ENCODE measurements around the gene SMAGP.
"Not testable (repeated sequence)": the region's sequence is repeated elsewhere in the genome, so short reads cannot be mapped to it uniquely, and the experiment has no call there.

Gene SMAGP

DNA sequence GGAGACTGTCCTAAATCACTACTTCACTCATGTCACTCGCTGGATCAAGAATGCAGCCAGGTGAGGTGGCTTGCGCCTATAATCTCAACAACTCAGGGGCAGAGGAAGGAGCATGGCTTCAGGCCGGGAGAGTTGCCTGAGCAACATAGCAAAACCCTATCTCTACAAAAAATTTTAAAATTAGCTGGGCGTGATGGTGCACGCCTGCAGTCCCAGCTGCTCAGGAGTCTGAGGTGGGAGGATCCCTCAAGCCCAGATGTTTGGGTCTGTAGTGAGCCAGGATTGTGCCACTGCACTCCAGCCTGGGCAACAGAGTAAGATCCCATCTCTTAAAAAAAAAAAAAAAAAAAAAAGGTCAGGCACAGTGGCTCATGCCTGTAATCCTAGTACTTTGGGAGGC is 5.9 kb downstream of the SMAGP start:
- DNase-seq (ENCODE audit: low read depth, low spot score) = no peak

DNA sequence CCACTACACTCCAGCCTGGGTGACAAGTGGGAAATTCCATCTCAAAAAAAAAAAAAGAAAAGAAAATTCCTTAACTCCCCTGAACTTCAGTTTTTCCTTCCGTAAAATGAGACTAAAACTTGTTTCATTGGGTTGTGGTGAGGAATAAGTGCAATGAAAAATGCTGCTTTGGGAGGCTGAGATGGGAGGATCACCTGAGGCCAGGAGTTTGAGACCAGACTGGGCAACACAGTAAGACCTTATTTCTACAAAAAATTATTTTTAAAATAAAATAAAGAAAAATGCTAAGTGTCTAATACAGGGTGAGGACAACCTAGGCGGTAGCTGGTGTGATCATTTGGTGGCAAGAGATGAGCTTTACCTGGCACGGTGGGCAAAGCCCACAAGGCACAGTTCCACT is 6.9 kb downstream of the SMAGP start:
- no peak for DNase-seq (ENCODE audit: low read depth, low spot score)

DNA sequence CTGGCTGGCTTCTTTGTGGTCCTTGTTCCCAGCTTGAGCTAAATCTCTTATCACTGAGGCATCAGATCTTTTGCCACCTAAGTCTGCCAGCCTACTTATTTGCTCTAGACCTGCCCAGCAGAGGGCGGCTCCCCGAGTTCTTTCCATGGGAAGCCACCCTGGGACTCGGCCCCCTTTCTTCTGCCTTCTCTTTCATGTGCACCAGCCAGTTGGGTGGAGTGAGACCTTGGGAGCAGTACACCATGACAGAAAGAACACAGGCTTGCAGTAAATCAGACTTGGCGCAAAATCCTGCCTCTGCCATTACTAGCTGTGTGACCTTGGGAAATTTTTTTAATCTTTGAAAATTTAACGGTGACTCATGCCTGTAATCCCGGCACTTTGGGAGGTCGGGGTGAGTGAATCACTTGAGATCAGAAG is 7.4 kb downstream of the SMAGP start:
- peak; percentile 24 for DNase-seq (ENCODE audit: low read depth, low spot score)

DNA sequence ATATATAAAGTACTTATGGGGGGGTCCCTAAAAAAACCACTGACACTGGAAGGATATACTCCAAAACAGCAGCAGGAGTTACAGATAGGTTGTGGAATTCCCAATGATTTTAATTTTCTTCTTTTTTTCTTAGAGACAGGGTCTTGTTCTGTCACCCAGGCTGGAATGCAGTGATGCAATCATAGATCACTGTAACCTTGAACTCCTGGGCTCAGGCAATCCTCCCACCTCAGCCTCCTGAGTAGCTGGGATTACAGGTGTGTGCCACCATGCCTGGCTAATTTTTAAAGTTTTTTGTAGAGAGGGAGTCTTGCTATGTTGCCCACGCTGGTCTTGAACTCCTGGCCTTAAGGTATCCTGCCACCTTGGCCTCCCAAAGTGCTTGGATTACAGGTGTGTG is 10.6 kb downstream of the SMAGP start:
- DNase-seq (ENCODE audit: low read depth, low spot score) = not testable (repeated sequence)

DNA sequence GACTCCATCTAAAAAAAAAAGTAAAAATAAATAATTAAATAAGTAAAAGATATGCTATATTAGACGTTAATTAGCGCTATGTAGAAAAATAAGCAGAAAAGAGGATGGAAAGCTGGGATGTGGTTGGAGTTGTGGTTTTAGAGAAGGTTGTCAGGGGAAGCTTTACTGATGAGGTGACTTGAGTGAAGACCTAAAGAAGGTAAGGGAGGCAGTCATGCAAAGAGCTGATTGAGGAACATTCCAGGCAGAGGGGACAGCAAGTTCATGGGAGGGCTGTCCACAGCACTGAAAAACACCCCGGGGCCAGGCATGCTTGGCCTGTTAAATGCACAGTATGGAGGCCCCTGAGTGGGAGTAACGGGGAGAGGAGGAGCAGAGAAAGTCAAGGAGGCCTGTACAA is 15.7 kb downstream of the SMAGP start:
- no peak for DNase-seq (ENCODE audit: low read depth, low spot score)

DNA sequence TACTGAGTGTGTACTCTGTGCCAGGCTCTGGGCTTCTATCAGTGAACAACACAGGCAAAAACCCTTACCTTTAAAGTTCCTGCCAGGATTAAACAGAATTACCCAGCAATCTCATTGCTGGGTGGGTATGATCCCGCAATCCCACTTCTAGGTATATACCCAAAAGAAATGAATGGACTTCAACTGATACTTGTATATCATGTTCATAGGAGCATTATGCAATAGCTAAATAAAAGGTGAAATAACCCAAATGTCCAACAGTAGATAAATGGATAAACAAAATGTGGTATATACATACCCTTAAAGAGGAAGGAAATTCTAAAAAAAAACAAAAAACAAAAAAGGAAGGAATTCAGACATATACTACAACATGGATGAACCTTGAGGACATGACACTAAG is 16.9 kb downstream of the SMAGP start:
- DNase-seq (ENCODE audit: low read depth, low spot score) = no peak

DNA sequence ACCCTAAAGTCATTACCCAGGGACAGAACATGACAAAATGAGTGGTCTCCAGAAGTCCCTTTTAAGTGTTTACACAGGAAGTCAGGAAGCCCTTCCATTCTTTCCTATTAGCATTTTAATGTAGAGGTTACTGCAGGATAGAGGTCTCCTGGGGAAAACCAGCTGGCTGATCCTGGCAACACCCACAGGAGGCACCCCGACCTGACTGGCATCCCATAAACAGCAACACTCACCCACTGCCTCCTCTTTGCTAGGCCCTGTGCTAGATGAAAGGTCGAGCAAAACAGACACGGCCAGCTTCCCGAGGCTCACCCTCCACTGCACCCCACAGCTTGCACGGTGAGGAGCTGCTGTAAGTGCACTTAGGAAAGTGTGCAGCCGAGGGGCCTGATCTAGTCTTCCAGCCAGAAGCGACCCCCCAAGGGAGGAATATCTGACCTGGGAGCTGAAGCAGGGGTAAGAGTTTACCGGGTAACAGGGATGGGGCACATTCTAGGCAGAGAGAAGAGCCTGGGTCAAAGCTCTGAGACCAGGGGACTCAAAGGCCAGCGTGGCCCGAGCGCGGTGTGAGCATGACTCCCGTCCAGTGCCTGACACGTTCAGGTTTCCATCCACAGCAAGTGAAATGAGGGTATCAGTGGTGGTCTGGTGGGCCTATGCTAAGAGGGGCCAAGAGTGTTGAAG is 22.6 kb downstream of the SMAGP start:
- no peak for DNase-seq (ENCODE audit: low read depth, low spot score)

DNA sequence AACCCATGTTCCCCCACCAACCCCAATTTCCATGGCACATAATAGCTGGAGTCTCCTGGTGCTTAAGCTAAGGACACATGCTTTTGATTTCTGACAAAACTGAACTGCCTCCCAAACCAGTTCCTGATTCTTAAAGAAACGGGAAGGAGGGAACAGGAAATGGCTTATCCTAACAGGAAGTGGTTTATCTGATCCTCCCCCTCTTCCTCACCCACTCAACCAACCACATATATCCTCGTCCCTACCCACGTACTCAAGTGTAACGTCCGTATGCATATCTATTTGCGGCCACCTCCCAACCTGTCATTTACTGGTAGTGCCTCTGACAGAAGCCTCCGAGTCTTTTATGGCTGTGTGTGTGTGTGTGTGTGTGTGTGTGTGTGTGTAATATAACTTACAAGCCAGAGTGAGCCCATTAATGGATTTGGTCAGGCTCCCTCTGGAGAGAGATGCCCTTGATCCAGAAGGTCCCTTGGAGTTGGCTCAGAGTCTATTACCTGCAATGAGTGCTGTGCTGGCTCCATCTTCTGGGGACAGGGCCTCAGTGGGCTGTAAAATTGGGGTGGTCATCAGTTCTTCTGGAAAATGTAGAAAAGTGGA is 23.9 kb downstream of the SMAGP start:
- DNase-seq (ENCODE audit: low read depth, low spot score) = no peak

DNA sequence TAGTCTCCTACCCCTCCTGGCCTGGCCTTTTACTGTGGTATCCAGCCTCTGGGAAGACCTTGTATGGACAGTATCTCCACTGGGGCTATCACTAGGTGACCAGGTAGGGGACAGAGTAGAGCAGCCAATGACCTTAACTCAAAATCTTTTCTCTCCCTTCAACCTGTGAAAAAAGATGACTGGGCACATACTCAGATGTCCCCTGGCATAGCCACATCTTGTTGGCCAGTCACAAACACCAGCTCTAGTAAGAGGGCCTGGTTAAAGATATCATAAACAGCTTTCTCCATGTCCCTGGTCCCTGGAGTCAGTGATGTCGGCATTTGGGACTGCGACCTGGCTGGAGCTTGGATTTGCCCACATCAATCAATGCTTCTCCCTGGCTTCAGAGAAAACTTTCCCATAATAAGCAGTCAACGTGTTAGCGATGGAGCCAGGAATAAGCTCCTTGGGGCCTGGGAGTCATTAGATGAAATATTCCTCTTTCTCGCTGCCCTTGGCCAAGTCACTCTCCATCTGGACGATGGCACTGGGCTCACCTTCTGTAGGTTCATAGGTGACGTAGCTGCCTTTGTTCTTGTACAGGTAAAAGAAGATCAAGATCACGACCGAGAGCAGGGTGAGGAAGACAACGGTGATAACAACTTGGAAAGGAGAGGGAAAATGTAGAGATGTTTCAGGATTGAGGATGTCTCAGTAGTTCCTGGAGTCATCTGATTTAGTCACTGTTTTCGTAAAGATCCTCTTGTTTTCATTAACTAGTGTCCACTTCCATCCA is 24.6 kb downstream of the SMAGP start:
- DNase-seq (ENCODE audit: low read depth, low spot score) = no peak

DNA sequence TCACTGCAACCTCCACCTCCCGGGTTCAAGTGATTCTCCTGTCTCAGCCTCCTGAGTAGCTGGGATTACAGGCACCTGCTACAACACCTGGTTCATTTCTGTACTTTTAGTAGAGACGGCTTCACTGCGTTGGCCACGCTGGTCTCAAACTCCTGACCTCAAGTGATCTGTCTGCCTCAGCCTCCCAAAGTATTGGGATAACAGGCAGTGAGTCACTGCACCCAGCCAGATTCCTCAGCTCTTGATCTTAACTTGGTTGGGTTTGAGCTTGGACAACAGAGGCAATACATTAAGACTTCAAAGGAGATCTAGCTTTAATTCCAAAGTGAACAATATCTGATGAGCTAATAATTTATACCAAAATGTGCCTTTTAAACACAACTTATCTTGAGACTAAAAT is 25.9 kb downstream of the SMAGP start:
- DNase-seq (ENCODE audit: low read depth, low spot score) = no peak

DNA sequence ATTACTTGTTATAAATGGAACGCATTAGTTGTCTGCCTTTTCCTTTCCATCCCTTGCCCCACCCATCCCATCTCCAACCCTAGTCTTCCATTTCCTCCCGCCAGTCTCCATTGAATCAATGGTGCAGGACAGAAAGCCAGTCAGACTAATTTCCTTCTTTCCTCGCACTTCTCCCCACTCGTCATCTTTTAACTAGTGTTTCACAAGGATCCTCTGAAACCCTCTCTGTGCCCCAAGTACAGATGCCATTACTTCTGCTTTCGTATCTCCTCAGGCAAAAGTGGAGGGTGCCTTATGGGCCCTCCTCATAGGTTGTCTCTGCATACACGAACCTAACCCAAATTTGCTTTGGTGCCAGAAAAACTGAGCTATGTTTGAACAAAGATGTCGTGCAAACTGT is 27.3 kb downstream of the SMAGP start:
- DNase-seq (ENCODE audit: low read depth, low spot score) = no peak

DNA sequence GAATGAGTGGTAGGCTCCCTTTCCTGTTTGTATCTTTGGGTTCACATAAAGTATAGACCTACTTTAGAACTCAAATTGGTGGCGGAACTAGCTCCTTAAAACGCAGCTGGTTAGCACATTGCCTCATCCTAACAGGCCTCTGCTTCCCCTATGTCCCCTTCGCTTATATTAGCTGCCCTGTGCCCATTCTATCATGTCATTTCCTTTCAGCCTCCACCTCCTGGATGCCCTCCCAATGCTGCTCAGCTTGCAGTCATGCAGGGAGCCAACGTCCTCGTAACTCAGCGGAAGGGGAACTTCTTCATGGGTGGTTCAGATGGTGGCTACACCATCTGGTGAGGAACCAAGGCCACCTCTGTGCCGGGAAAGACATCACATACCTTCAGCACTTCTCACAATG is 28.1 kb downstream of the SMAGP start:
- no peak for DNase-seq (ENCODE audit: low read depth, low spot score)

DNA sequence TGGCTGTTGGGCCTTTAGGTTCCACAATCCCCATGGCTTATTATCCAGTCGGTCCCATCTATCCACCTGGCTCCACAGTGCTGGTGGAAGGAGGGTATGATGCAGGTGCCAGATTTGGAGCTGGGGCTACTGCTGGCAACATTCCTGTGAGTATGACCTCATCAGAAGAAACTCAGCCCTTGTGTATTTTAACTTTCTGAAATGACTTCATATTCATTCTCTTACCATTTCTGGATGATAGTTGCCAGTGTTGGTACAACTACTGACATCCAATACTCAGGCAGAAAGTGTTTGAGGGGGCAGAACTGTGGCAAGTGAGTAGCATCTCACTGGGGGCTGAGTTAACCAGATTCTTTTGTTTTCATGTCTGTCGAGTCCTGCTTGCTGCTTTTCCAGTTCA is 29.2 kb downstream of the SMAGP start:
- DNase-seq (ENCODE audit: low read depth, low spot score) = no peak

DNA sequence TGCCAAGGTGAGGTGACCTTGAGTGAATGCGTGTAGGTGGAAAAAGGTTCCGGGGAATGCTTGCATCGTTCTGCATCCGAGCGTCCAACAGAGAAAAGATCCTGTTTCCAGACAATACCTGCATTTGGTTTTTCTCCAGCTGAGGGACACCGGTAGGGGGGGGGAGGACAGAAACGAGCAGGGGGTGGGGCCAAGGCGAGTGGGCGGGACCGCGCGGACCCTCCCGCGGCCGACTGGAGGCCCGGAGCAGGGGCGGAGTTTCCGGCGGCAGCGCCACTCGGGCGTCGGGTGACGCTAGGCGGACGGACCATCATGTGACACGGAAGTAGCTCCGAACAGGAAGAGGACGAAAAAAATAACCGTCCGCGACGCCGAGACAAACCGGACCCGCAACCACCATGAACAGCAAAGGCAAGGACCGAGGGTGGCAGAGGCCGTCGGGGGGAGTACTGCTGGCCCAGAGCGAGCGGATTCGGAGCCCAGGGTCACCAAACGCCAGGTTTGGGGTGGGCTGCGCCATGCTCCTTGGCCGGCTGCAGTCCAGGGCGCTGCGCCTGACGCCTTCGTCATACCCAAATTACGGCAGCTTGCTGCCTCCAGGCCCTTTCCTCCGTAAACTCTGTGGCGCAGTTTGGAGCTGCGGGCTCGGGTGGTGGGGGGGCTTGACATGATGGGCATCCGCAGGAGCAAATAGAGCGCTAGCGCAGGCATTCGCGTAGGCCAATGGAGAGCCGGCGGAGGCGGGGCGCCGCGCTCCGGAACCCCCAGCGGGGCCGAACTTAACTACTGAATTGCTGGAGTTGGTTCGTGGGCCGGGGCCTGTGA is 31.5 kb downstream of the SMAGP start, which contains the start of gene DAZAP2:
Gene DAZAP2, plus strand, starts transcription at position 317 of the 825 bp plus-strand sequence. Its CDS starts 82 bp downstream, at position 399.
- DNase-seq (ENCODE audit: low read depth, low spot score) = peak; percentile 98

DNA sequence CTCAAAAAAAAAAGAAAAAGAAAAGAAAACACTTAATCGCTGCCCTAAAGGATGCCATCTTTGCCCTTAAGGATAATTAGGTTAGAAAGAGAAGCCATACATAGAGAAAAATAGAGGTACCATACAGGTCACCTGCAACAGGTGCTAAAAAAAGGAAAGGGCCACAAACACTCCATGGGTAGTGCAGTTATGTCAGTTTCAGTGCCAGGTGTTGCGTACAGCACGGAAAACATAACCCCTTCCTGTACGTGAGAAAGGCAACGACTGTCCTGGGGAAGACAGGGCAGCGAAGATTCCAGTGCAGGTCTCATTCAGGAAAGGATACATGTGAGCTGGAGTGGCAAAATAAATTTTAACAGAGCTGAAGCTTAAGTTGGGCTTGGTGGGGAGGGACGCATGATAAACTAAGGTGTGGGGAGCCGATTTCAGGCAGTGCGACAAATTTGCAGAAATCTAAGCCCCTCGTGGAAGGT is 32.1 kb downstream of the SMAGP start:
- no peak for DNase-seq (ENCODE audit: low read depth, low spot score)

DNA sequence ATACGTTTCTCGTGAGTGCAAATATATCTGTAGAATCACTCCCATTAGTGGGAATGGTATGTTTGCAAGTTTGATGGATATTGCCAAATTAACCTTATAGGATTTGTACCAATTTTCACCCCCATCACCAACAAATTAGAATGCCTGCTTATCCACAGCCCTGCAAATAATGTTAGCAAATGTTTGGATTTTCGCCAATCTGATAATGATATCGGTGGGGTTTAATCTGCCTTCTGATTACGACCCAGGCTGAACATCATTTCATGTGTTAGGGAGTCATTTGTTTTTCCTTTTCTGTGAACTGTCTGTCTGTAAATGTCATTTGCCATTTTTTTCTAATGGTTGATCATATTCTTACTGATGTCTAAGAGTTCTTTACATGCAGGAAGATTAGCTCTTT is 35.7 kb downstream of the SMAGP start:
- DNase-seq (ENCODE audit: low read depth, low spot score) = no peak

DNA sequence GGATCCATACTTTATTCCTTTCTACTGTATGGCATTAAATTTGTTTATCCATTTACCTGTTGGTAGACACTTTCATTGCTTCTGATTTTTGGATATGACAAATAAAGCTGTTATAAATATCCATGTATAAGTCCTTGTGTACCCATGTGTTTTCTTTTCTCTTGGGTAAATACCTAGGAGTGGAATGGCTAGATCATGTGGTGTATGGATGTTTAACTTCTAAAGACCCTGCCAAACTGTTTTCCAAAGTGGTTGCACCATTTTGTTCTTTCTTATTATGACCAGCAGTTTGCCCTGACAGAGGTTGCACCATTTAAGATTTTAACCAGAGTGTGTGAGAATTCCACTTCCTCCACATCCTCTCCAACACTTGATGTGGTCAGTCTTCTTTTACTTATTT is 37.6 kb downstream of the SMAGP start:
- no peak for DNase-seq (ENCODE audit: low read depth, low spot score)

DNA sequence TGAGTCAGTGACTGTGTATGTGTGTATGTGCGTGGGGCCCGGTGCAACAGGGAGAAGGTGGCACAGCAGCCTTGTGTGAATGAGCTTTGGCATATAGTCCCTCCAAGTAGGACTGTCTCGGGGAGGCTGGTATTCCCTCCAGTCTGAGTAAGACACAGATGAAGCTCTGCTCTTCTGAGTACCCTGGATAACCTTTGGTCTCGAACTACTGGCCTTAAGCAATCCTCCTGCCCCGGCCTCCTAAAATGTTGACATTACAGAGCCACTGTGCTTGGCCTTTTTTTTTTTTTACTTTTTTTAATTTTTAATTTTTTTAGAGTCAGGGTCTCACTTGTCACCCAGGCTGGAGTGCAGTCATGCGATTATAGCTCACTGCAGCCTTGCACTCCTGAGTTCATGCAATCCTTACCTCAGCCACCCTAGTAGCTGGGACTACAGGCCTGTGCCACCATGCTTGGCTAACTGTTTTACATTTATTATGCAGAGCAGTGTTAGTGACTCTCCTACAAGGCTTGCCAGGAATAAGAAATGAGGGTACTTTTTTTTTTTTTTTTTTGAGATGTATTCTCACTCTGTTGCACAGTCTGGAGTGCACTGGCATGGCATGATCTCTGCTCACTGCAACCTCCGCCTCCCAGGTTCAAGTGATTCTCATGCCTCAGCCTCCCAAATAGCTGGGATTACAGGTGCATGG is 41.0 kb downstream of the SMAGP start:
- DNase-seq (ENCODE audit: low read depth, low spot score) = no peak

DNA sequence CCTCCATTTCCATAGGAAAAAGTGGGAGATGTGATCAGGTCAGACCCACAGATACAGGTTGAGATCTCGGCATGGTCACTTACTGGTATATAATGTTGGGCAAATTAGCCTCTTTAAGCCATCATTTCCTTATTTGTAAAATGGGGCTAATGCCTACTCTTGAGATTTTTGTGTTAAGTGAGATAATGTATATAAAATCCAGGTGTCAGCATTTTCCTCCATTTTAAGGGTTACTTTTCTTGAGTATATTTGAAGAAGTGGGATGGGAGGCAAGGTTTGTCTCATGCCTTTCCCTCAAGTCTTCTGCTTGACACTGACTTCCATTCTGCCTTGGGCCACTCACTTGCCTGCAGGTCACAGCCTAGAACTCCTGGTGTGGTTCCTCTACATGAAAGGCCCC is 42.3 kb downstream of the SMAGP start:
- DNase-seq (ENCODE audit: low read depth, low spot score) = no peak

DNA sequence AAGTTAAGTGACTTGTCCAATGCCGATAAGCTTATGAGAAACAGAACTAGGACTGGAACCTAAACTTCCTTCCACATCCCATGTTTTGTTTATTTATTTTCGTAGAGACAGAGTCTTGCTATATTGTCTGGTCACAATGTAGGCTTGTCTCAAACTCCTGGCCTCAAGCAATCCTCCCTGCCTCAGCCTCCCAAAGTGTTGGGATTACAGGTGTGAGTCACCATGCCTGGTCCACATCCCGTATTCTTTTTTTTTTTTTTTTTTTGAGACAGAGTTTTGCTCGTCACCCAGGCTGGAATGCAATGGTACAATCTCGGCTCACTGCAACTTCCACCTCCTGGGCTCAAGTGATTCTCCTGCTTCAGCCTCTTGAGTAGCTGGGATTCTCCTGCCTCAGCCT is 43.1 kb downstream of the SMAGP start:
- DNase-seq (ENCODE audit: low read depth, low spot score) = not testable (repeated sequence)

DNA sequence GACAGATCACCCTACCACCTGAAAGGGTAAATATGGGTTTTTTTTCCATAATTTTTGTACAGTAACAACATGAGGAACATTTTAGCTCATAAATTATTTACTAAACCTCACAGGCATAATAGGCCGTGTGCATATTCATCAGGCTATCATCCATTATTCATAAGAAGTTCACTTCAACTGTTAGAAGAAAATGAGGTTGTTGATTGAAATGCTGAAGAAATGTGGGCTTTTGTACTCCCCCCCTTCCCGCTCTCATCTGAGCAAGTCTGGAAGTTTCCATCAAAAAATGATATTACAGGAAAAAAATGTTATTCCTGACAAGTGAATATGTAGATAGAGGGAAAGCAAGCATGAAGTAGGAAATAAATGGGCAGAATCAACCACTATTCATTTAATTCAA is 44.4 kb downstream of the SMAGP start:
- no peak for DNase-seq (ENCODE audit: low read depth, low spot score)
